ENCODE data around the gene IL17REL.

DNA sequence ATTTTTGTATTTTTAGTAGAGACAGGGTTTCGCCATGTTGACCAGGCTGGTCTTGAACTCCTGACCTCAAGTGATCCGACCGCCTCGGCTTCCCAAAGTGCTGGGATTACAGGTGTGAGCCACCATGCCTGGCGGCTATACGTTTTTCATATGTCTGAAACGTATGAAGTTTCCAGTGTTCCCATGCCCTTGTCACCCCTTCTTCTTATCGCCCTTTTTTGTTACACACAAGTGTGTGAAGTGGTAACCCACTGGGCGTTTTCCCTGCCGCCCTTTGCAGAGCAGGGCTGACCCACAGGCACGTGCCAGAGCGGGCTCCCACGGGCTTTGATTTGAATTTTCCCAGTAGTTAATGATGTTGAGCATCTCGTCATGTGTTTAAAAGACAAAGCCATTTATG lies 35.0 kb downstream of the IL17REL start:
- TF ChIP-seq, protein P1, sequence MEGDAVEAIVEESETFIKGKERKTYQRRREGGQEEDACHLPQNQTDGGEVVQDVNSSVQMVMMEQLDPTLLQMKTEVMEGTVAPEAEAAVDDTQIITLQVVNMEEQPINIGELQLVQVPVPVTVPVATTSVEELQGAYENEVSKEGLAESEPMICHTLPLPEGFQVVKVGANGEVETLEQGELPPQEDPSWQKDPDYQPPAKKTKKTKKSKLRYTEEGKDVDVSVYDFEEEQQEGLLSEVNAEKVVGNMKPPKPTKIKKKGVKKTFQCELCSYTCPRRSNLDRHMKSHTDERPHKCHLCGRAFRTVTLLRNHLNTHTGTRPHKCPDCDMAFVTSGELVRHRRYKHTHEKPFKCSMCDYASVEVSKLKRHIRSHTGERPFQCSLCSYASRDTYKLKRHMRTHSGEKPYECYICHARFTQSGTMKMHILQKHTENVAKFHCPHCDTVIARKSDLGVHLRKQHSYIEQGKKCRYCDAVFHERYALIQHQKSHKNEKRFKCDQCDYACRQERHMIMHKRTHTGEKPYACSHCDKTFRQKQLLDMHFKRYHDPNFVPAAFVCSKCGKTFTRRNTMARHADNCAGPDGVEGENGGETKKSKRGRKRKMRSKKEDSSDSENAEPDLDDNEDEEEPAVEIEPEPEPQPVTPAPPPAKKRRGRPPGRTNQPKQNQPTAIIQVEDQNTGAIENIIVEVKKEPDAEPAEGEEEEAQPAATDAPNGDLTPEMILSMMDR (IDR thresholded peaks at IDR 0.05), result no peak
- no peak for TF ChIP-seq POLR2A (IDR thresholded peaks at IDR 0.05)
- no peak for TF ChIP-seq POLR2AphosphoS5 (IDR thresholded peaks at IDR 0.05)
